GM21619 (cell line): ENCODE measurements around the gene NME7.
"Not testable (repeated sequence)": the region's sequence is repeated elsewhere in the genome, so short reads cannot be mapped to it uniquely, and the experiment has no call there.

ENCODE experiments used
- ATAC-seq: cut with Tn5 transposase; IDR thresholded peaks from one replicate; pipeline ENCODE4 v1.9.1; 2021; ENCODE audit not compliant: unreplicated experiment

Gene NME7

DNA sequence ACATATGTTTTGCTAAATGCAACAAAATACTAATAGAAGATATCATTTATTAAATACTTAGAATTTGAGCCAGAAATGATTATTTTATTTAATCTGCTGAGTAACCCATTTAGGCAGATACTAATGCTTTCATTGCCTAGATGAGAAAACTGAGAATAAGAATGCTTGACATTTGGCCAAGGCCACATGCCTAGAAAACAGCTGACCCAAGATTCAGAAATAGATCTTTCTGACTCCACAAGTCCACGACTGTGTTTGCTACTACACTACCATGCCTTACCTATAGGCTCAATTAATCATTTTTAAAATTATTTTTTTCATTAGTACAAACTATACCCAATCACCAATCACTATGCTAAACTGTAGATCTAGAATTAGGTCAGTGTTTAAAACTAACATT lies 131.5 kb downstream of the NME7 start:
- ATAC-seq: no peak

DNA sequence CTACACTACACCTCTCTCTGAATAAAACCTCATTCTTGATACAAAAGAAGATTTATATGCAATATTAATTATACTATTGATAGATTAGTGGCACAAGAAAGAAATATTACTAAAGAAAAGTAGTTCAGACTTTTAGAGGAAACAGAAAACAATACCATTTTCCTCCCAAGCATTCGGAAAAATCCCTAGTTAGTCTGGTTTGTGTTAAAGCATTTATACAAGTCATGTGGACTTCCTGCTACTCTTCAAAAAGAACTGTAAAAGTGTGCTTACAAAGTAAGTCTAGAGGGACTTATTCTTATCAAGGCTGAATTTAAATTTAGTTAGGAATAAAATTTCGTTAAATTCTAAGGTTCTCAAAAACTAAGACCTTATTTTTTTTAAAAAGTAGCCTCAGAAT lies 132.0 kb downstream of the NME7 start:
- no peak for ATAC-seq

DNA sequence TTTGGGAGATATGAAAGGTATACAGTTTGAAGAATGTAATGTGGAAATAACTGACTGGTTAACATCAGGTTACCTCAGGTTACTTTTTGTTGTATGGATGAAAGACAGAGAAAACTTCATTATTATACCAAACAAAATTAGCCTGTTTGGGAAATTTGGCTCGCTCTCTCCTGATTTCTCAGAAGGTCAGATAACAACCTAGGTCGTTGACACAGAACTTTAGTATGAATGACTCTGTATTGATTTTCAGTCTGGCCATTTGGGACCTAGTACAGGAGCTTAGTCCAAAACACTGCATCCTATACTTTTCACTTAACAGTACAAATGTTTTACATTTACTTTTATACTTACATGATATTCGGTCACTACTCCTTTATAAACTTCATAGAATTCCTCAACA lies 132.8 kb downstream of the NME7 start:
- no peak for ATAC-seq

DNA sequence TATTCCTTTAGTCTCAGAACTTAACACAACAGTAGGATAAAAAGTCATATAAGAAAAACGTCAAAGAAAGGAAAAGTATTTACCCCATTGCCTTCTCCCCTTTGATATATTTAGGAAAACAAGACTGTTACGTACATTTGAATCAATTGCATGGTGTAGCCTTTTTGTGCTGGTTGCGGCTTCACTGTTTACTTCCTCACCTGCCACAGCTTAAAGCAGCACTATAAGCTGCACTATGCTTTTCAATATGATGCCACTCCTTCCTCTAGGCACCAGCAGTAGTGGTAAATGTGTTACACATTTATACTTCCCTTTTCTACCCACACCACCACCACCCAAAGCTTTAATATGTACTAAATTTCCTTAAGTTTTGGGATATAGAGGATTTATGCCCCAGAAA lies 150.0 kb downstream of the NME7 start:
- ATAC-seq: no peak

DNA sequence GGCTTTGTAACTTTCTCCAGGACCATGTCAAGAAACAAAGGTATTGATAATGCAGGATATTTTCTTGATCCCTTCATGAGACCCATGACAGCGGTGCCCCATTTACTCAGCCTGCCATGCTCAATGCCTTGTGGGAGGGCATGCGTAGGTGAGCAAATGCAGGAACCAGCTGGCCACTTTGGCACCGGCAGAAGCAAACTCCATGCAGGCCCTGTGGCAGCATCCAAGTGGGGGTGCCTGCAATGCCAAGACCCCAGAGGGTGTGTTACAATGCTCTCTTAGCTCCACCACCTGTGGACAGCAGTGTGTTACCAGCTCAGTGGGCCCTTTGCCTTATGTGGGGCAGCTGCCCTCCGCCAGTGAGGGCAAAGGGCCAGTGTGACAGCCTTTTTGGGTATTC lies 153.0 kb downstream of the NME7 start:
- ATAC-seq: no peak

DNA sequence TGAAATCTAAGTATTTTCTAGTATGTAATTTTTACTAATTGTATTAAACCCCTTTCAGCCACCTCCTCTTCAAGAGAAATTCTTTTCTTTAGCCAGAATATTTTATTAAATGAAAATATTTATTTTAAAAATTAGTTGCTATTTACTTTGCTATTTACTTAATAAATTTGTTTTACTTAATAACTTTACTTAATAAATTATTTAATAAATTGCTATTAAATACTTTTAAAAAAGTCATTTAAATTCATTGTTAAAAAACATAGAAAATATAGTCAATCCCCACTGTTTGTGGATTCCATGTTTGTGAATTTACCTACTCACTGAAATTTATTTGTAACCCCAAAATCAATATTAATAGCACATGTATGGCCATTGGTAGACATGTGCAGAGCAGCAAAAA lies 155.5 kb downstream of the NME7 start:
- no peak for ATAC-seq

DNA sequence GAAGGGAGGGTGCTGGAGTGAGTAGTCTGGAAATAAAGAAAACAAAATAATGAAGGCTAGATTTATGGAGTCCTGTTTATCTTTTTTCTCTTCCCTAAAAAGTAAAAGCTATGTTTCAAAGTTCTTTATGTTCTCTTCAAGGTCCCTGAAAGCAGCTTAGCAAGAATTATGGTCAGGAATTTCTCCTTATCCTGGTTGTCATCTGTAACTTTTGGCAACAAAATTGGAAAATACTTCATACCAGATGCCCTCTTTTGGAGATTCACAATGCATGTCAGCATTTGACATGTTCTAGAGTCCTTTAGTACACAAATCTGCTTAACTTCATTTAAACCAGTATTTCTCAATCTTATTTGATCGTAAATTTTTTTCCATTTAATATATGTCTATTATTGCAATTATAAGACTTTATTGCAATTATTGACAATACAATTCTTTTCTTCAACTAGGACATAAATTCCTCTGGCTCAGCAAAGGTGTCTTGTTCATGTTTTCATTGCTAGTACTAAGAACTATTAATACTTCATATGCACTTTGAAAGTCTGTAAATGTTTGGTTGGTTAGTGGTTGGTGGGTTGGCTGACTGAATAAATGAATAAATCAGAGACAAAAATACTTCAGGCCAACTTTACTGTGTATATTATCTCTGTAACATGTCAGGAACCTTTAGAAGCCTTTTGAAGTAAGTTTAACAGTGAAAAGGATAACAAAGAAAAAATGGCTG lies 159.6 kb downstream of the NME7 start:
- ATAC-seq: no peak

DNA sequence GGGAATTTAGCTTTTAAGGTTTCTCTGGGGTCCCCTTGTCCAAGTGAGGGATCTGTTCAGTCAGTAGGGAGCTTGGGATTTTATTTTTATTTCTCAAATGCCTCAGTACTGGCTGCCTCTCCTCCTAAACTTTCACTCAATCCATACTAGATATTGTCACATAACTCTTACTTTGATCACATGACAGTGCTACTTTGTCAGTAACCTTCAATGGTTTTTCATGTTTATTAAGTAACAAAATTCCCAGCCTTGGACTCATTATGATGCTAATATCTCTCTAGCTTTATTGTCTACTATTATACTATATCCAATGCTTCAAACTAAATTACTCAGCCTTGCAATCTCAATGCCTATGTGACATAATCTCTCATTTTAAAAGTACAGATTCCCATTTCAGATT lies 163.4 kb downstream of the NME7 start:
- ATAC-seq: no peak

DNA sequence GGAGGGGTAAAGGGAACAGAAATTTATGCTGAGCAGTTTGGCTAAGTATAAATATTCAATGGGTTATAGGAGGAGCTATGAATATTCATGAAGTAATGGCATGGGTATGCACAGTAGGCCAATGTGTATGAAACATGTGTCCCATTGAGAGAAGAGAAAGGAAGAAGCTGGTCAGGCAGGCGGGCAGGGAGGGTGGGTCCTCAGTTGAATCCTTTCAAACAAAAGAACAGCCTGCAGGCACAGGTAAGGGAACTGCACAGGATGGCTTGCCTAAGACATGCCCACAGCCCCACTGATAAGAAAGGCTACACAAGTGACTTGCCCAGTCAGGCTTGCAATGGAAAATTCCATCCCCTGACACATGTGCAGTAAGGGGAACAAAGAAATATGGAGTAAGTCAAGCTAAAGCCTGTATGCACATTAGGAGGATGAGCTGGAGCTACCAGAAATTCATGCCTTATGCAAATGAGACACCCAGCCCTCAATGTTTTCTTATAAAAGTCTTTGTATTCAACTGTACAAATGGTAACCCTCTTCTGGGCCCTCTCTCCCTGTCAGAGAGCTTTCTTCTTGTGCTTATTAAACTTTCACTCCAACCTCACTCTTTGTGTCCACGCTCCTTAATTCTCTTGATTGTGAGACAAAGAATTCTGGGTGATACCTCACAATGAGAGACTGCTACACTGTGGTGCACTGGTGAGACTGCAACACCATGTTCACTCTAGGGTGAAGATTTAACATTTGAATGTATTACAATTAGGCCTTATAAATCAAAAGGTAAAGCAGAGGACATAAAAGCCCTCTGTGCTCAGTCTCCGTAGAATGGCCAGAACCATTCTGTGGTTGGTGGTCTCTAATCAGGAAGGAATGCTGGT lies 164.6 kb downstream of the NME7 start:
- ATAC-seq: no peak

DNA sequence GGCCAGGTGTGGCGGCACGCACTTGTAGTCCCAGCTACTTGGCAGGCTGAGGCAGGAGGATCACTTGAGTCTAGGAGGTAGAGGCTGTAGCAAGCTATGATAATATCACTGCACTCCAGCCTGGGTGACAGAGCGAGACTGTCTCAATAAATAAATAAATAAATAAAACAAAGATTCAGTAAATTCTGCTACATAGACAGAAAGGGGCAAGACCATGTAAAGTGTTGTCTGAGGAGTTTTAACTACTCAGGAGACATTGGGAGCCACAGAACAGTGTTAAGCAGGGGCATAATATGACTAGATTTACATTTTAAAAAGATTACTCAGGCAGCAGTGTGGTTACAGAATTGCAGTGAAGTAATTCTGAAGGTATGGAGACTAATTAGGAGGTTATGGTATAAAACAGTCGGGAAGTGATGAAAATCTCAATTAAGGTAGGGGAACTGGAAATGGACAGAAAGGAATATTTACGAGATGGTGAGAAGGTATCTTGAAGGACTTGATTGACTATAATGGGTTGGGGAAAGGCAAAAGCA lies 166.4 kb downstream of the NME7 start:
- ATAC-seq: no peak

DNA sequence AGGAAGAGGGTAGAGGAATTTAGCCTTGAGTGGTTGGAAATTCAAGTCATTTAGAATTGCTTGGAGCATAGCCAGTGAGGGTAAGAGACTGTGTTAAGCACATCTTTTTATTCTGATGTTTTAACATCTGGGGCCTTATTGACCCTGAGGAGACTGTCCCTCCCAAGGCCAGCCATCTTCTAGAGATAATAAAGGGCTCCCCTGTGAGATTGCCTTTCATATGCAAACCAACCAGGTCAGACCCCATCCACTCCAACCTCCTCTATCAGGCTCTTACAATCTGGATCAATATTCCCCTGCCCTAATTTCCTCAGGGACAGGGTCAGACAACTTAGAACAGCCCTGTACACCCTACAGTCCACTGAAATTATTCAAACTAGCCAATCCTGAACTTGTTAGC lies 167.3 kb downstream of the NME7 start:
- ATAC-seq: no peak

DNA sequence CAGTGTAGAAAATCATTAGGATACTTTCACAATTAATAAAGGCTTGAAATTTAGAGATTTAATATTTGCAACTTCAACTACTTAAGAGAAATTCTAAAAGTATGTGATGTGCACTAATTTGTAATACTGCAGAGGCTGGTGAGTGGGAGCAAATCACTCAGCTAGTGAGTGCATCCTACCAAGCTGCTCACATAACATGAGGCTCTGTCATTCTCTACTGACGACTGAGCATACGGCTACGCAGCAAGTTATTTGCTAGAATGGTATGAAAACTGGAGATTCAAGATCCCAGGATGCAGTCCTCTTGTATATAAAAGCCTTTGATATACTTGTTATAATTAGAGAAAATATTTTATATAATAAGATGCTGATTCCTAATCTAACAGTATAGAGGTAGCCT lies 171.0 kb downstream of the NME7 start:
- ATAC-seq: no peak

DNA sequence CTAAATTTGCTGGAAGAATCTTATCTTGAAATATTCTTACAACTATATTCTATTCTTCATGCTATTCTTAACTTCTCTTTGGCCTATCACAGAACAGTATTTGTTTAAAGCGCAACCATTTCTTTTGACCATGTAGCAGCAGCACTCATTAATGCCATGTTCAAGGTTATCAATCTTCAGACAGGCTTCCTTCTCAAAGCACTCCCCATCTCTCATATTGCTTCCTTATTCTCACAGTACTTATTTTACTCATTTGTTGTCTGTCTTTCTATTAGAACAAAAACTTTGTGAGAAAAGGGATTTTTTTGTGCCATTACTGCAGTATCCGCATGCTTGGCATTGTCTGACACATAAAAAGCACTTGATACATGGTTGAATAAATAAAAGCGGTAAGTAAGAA lies 171.4 kb downstream of the NME7 start:
- no peak for ATAC-seq

DNA sequence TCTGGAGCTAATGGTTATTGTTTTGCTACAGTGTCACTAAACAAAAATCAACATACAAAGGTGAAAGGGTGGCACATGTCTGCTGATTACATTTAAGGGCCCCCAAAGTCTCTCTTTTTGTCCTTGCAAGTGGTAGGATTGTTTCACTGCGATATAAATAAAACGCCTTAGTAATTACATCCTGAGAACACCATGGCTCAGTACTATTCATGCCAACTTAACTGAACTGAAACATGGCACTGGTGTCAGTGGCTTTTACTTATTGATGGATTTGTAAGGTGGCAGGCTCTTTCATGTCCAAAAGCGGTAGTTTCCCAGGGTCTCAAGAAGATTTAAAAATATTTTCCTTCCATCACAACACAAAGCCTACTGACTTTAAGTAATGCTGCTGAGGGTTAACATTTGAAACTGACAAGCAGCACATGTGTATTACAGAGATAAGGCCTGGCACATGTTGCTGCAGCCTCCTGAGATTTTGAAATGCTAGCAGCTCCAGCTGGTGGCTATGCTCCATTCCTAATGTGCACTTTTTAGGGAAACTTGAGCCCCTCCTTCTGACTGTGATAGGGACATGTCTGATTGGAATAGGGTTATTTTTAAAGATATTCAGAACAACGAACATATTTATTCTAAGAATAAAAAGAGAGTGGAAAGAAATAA lies 174.3 kb downstream of the NME7 start:
- ATAC-seq: no peak

DNA sequence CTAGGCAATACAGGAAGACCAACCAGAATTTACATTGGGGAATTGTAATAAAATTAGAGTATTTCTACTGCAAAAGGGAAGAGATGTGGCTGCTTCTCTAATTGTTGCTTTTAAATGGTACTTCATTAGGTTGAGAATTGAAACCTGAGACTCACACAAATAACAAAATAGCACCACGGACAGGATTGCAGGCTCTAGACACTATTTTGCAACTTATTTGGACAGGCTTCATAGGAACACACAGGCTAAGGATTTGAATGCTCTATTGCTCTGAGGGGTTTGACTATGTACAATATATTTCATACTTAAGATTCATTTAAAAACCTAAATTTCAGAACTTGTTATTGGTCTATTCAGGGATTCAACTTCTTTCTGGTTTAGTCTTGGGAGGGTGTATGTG lies 181.5 kb downstream of the NME7 start:
- no peak for ATAC-seq

DNA sequence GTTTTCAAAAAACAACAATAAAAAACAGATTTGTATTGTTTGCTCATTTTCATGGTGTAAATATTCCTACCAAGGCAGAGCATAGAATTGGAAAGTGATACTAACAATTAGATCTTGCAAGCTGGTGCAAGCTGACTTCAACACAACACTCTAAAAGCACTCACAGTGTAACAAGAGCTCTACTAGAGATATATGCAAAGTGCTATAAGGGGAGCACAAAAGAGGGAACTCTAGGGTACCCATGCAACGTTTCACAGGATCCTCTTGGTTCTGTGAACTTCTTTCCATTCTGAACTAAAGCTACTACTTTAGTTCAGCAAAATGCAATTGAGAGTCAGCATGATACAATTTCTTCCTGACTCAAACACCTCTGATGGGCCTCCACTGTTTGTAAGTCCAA lies 182.8 kb downstream of the NME7 start:
- no peak for ATAC-seq

DNA sequence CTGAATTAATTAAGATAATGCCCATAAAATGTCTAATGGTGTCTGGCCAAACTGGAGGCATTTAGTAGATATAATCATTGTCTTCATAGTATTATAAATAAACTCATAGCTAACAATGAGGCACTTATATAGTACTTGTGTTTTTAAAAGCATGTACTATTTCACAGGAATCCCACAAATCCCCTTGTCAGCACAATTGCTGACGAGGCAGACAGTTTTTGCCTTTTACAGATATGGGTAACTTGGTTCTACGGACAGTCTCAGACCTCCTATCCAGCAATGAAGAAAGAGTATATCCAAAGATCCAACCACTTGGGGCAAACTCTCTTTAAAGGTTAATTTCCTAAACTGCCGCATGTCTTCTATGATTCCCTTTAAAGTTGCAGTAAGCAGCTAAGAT lies 187.4 kb downstream of the NME7 start:
- ATAC-seq: no peak

DNA sequence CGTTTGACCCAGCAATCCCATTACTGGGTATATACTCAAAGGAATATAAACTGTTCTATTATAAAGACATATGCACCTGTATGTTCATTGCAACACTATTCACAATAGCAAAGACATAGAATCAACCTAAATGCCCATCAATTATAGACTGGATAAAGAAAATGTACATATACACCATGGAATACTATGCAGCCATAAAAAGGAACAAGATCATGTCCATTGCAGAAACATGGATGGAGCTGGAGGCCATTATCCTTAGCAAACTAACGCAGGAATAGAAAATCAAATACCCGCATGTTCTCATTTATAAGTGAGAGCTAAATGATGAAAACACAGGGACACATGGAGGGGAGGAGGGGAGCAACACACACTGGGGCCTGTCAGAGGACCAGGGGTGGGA lies 188.2 kb downstream of the NME7 start:
- not testable (repeated sequence) for ATAC-seq

DNA sequence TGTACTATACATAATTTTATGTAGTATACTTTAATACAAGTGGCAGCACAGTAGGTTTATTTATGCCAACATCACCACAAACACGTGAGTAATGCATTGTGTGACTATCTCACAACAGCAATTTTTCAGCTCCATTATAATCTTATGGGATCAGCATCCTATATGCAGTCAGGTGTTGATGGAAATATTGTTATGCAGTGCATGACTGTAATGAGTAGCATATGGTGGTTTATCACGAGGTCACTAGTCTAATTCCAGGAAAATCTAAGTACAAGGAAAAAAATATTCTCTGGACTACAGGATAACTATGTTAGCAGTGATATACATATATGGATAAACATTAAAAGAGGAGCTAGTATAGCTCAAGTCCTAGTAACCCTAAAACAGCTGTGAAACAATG lies 192.1 kb downstream of the NME7 start:
- ATAC-seq: no peak

DNA sequence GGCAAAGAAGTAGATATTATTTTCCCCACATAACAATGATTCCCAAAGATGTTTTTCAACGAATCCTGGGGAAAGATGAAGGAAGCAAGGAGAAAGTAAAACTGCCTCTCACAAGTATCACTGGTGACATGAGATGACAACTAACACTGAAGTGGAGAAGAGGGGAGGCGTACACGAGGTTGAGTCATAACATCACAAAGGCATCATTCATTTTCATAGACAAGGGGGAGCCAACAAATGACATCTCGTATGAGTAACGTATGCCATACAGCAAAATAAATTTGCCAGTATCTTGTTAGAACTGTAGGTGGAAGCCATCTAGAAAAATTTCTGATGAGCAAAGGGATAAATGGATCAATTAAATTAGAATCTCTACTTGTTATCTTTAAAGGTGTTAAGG lies 204.5 kb downstream of the NME7 start:
- ATAC-seq: peak; percentile 65

DNA sequence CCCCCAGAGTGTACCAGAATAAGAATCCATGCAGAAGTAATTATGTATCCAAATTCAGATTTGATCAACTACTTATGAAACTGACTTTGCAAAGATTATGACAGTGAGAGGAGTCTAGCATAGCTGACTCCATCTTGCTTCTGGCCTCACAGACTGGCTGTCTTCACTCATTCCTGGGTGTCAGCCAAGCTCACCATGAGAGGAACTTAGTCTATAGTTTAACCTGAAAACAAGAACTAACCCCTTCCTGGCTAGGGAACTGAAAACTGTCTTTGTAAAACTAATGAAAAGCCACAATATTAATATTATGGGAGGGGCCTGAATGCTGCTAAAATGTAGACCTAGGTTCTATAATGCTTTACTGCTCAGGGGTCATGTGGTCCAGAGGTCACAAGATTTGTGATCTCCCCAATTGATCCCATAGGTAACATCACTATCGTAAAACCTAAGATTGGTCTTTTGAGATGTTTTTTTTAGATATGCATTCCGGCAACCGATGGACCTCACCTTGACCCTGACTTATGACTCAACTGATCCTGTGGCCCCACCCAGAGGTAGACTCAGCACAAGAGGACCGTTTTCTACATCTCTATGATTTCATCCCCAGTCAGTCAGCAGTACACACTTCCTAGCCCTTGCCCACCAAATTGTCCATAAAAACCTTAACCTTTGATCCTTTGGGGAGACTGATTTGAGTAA lies 206.0 kb downstream of the NME7 start:
- peak; percentile 73 for ATAC-seq
